HG03558 (cell line): Measurements from ENCODE around the gene PRKCA.

Experiments used
- ATAC-seq: cut with Tn5 transposase; IDR thresholded peaks from one replicate; pipeline ENCODE4 v1.9.1; 2021; ENCODE audit warnings: moderate number of reproducible peaks; ENCODE audit not compliant: unreplicated experiment; ENCODE audit errors: extremely low read depth

Gene PRKCA

DNA sequence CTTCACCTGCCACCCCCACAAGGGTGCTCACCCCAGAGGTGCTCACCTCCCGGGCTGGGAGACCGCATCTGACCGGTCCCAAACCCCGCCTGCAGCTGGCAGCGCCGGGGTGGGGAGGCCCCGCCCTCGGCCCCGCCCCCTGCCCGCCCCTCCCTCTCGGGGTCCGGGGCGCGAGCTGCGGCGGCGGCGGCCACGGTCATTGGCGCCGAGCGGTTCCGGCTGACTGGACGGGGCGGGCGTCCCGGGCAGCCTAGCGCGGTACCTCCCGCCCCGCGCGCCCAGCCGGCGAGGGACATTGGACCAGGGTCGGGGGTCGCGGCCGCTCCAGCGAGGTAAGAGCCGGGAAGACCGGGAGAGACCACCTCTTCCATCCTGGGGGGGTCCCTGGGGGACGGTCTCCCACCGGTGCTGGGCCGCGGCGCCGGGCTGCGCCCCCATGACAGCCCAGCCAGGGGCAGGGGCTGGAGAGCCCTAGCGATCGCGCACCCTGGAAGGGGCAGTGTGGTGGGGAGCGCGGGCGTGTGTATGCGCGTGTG lies 532.6 kb downstream of the PRKCA start, which contains the start of gene CACNG5:
Gene CACNG5 (plus strand): TSS at position 199 of the 536 bp plus-strand sequence. CDS start 42,216 bp downstream, outside the sequence.
- ATAC-seq, result no peak

DNA sequence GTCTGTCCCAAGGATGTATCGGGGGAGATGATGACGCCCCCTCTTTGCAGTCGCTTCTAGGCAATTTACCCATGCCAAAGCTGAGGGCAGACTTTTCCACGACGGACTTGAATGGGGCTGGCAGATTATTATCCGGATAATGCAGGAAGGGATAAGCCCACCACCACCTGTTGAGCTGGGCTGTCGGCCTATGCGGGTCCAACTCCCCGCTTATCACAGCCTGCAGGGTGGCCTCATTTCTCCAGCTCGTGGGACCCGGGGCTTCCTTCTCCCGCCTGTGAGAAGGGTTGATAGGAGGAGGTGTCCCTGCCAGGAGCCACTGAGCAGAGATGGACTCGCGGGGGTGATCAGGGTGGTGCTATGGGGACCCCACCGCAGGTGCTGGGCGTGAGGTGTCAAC lies 533.1 kb downstream of the PRKCA start:
- no peak for ATAC-seq

DNA sequence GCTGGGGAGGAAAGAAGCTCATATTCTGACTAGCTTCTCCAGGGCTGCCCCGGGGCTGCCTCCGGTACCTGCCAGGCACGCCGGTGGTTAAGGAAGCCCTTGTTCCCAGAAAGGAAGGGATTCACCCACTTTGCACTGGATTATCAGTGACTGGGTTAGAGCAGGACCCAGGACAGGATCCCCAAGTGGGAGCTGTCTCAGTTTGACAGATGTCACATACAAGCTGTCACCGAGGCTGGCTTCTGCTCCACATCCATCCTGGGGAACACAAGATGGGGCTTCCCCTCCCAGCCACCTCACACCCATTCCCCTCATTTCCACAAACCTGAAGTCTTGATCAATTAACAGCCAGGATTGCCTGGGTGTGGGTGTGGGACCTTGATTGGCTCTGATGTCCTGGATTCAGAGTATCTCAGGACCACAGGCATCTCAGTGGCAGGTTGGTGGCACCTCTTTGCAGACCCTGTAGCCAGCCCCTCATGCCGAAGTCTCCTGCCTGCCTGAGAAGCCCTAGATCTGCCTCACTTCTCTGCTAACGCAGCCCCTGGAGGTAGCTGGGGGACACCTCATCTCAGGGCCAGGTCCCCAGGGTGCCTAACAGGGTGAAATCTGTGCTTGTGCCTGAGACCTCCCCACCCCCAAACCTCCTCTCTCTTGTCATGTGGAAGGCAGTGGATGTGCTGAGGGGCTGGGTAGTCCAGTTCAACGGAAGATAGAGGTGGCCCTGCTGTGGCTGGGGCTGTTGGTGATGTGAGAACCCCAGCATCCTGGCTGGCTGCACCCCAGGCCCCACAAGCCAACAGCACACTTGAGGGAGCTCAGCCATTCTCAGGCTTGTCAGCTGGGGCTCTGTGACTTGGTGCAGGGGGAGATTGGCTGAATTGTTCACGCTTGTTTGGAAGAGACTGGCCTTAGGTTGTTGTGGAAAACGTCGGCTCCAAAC lies 533.9 kb downstream of the PRKCA start:
- ATAC-seq, result no peak

DNA sequence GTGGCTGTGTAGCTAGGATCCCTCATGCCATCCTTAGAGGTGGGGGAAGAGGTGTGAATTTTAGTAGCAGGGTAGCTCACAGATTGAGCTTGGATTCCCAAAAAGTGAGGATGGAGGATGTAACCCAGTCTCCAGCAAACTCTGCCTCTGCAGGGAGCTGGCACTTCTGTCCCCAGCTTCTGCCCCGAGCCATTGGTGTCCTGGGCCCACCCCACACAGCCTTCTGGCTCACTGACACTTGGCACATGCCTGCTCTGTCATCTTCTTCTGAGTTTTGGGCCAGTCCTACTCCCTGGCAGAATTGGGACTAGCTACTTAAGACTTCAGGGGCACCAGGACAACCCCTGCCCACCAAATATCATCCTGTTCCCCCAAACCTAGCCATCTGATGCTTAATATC lies 534.8 kb downstream of the PRKCA start:
- ATAC-seq, result no peak

DNA sequence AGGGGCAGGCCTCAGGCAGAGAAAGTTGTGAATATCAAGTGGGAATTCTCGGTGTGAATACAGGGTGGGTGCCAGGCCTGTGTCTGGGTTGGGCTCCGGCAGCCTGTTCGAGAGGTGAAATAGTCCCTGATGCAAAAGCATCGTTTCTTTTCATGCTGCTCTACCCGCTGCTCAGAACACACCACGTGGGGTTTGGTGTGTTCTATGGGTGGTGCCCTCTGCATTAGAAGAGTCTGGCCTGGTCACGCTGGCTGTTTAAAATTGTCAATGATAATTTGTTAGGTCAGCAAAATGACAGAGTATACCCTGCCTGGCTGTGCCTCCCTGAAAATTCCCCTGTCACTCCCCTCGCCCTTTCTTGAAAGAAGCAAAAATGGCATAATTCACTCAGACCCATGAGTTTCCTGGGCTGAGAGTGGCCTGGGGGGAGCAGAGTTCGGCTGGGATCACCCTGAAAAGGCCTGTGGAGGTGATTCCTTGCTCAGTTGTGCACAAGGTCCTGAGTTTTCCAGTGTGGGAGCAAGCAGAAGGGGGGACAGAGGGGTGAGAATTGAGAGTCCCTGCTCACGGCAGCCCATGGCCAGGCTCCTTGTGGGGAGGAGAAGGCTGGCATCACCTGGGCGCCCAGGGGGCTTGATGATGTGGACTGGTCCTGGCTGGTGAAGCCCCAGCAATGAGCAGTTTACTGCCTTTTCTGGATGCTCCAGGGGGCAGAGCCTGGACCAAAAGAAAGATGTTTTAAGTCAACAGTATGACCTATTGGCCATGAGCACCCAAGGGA lies 535.7 kb downstream of the PRKCA start:
- no peak for ATAC-seq

DNA sequence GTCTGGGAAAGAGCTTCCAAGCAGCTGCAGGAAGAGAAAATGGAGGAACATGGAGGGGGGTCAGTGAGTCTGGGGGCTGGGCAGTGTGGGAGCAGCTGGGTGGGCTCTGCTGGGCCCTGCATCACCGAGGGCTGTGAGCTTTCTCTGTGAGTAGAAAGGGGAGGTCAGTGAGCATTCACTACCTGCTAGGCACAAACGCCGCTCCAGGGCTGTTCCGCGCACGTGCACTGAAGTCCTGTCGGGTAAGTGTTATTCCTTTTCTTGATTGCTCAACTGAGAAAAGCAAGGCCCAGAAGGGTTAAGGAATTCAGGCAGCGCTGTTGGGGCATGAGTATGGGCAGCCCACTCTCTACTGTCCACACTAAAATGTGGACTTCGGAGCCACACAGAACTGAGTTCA lies 537.2 kb downstream of the PRKCA start:
- ATAC-seq, result no peak

DNA sequence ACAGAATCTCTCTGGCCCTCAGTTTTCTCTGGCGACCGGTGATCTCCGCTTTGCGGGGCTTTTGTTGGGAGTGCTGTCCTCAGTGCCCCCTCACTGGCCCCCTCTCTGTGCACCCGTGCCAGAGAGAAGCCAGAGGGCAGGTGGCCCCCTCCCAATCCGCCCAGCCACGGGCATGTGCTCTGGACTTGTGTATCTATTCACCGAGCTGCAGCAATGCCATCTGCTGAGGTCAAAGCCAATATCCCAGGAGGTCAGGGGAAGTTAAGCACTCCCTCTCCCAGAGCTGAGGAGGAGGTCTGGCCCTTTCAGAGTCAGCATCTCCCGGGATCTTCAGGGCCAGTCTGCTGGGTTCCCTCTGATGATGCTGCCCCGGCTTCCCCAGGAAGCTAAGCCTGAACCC lies 537.6 kb downstream of the PRKCA start:
- ATAC-seq, result no peak

DNA sequence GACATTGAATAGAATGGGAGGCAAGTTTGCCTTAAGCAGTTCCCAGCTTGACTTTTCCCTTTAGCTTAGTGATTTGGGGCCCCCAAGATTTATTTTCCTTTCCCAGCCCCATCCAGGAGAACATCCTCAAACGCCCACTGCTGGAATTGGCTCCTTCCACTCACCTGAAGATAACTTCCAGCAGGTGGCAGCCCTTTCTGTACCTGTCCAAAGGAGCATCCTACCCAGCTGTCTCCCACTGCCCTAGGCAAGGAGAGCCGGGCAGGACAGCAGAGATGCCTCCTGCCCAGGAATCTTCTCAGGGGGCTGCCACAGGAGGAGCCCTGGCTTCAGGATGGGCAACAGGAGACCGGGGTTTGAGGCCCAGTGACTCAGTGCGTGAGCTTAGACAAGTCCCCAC lies 538.9 kb downstream of the PRKCA start:
- no peak for ATAC-seq

DNA sequence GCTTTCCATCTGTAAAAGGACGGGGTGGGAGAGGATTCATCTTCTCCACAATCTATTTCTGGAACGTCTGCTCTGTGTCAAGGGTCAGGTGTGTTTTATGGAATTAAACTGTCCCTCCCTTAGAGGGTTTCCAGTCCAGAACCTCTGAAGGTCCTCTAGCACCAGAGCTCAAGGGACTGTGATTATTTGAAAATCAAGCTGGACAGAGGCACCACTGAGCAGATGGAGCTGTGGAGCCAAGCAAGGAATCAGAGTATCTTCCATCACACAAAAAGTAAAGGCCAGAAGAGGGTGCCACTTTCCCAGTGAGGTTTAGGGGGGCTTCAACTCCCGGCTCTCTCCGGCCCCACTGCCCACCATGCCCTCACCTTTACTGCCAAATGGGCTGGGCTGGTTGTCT lies 539.3 kb downstream of the PRKCA start:
- ATAC-seq, result no peak

DNA sequence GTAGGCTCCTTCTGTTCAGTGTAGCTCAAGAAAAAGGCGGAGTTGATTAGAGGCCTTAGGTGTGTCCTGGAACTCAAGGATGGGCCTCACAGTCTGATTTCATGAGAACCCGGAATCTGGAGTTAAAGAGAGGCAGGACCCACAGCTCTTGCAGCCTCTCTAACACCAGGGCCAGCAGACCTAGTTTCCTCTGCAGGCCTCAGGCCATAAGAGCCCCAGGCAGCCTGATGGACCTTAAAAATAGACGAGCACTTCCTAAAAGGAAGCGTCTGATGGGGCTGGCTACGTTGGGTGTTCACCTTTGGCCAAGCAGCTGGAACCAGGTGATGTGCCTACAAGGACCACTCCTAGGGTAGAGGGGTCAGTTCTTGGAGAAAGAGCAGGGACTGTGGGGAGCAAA lies 540.1 kb downstream of the PRKCA start:
- ATAC-seq, result no peak

DNA sequence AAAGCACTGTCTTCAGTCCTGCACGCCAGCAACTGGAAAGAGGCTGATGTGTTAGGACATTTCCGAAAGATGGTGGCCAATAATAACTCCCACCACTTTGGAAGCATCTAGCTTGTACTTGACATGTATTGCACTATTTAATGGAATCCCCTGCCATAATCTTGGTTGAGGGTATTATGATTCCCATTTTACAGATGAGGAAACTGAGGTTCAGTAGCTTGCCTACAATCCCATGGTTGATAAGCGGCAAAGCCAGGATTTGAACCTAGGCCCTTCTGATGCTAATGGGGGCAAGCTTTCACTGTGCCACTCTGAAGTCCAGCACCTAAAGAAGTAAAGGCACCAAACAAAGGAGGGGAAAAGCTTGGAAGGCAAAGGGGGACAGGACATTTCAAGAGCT lies 540.5 kb downstream of the PRKCA start:
- ATAC-seq, result no peak

DNA sequence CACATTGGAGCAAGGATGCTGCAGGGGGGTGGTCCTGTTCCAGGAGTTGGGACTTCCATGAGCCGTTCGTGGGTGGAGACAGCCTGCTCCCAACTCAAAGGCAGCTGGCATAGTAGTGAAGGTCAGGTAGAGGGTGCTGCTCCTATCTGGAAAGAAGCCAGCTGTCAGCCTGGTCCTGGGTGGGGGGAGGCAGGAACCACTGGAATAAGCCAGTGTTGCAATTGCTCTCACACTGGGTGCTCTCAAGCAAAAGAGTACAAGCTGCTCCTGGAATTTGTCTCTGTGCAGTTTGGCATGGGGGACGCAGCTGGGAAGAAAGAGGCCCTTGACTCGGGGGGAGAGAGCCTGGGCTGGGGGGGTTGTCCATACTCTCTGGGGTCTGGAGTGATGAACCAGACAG lies 541.2 kb downstream of the PRKCA start:
- no peak for ATAC-seq

DNA sequence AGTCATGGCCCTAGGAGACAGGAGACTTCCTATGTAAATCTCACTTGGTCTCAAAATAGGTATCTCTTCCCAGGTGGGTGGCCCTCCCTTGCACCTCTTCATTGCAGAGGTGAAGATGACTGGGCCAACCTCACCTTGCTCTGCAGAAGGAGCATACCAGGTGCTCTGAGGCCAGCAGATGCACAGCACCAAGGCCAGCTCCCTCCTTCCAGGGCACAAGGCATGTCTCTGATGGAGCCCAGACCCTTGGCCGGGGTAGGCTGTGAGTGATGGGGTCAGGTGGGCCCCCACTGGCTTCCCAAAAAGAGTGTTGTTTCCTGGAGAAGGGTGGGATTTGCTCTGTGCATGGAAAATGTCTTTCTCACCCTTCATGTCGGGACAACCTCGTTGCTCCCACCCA lies 545.3 kb downstream of the PRKCA start:
- ATAC-seq, result no peak

DNA sequence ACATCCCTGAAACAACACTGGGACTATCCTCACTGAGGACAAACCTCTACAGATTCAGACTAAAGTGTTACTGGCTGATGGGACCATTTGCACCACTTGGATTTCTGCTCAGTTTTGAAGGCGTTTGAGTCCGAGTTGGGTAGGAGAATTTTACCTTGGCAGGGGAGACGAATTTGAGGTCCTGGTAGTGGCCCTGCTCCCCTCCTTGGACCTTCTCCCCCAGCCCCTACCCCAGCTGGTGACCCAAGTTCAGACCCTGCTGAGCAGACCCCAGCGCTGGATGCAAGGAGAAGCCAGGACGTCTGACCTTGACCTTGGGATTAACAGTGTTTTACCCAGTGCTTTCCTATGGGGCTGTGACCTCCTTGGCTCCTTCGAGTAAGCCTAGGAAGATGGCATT lies 546.1 kb downstream of the PRKCA start:
- ATAC-seq, result no peak

DNA sequence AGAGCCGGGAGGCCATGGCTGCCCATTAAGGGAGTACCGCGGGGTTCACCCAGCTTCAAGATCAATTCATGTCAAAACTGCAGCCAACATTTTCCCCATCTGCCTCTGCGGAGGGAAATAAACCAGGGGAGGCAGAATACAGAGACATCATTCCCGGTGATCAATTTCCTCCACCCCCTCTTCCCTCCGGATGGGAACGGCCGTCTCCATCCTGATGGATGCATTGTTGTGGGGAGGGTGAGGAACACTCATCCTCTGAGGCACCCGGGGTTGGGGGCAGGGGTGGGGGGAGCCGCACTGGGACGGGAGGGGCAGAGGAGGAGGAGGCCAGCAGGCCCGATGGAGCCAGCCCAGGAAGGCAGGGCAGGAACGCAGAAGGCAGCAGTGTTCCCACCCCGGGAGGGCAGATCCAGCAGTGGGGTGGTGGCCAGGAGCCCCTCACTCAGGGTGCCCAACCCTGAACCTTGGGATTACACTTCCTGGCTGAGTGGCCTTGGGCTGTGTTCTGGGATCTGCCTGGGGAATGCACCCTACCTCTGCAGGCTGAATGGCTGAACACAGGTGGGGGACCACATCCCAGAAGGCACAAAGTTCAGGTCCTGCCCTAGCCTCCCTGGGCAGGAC lies 546.7 kb downstream of the PRKCA start:
- ATAC-seq, result no peak

DNA sequence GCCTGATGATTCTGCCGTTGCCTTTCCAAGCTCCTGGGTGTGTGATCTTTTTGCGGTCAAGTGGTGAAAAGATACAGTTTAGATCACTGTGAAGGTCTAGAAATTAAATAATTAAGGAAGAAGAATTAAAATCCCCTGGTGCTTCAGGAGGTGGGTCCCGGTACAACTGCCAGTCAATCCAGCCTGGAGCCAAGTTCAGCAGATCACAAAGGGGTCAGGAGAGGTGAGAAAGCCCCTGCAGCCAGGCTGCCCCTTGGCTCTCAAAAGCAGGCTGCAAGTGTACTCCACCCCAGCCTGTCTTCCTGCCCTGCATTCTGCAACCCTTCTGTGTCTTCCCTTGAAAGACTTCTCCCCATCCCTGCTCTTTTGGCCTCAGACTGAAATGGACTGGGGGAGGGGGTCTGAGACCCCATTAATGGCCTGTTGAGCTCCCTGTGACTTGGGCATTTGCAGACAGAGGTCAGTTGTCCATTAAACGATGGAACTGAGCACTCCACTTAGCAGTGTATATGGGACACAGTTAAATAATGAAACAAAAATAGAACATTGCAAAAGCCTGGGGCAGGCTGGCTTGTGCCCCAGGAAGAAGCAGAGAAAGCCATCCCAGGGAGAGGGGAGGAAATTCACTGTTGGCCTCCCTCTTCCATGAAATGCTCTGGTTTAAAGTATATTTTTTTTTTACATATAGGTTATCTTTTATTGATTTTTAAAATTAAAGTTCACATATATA lies 547.6 kb downstream of the PRKCA start:
- ATAC-seq, result no peak

DNA sequence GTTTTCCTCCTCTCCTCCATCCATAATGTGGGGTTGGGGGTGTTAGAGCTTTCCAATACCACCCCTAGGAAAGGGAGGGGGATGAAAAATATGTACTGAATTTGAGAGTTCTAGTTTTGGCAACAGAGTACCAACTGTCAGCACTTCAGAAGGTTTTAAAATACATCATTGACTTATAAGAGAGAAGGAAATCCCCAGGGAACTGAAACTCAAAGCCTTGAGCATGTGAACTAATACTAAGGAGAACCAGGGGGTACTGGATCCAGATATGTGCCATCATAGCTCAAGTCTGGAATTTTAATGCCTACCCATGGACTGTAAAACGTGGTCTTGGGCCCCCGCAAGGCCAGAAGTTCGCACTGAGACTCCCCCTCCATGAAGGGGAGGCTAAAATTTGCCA lies 548.3 kb downstream of the PRKCA start:
- no peak for ATAC-seq

DNA sequence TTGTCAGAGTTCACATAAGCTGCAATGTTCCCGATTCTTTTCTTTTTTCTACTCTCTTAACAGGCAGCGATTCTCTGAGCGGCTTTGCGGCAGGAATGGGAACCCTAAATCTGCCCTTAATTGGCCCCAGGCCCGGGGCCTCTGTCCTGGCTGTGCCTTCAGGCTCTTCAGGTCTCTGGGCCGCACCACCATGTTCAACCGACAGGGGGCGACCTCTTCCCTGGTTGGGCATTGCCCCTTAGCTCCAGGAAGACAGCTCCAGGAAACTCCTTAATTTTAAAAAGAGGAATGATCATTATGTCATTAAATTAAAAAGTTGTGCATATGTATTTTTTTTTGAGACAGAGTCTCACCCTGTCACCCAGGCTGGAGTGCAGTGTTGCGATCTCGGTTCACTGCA lies 552.8 kb downstream of the PRKCA start:
- ATAC-seq, result no peak

DNA sequence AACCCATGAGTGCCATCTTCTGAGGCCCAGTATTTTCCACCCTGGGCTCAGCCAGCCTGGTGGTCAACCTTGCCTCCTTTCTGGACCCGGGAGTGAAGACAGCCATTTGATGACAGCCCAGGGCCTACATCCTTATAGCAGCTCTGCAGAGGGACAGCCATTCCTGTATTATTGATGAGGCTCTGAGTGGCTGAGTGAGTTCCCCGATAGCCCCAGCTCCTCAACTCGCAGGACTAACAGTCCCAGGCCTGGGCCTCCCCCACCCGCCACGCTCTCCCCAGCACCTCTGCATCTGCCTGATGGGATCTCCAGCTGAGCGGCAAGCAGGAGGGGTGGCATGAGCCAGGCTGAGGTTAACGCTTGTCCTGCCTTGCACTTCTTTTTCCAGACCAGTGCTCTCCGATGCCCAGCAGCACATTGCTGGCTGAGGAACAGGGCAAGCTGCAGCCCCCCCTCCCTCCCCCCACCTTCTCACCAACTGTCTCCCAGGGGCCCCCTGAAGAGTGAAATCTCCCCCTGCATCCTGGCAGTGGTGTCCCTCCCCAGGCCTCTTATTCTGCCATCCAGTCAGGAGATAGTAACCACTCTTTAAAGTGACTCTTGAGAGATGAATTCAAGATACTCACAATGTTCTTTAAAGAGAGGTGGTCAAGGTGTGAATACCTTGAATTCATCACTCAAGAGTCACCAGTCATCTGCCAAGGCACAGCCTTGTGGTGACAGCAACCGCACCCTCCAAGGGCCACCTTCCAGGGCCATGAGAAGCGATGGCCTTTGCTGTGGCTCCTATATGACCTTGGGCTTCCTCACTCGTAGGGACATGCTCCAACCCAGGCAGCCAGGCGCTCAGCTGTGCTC lies 556.0 kb downstream of the PRKCA start:
- ATAC-seq, result no peak
